SH-SY5Y (cell line): ENCODE results near the gene PLA2G4E.

ENCODE experiments used
- GATA2 ChIP-seq: IDR thresholded peaks from 2 replicates; pipeline ENCODE4 v1.6.1; 2011; ENCODE audit warnings: mild to moderate bottlenecking, low read depth, low read length
- GATA3 ChIP-seq: IDR thresholded peaks from 2 replicates; pipeline ENCODE4 v1.6.1; 2011; ENCODE audit warnings: low read depth, mild to moderate bottlenecking, low read length, moderate library complexity

DNA sequence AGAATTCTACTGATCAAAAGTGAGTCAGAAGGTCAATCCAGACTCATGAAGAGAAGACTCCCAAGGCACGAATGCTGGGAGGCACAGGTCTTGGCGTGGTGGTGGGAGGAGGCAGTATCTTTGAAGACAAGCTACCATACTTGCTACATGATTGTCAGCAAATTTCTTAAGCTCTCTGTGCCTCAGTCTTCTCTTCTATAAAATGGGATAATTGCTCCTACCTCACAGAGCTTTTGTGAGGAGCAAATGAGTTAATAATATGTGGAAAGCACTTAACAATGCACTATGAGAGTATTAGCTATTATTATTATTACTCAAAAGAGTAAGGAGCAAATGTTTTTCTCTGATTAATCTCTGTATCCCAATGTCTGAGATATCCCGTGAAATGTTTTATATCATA lies 84.7 kb downstream of the PLA2G4E start:
- TF ChIP-seq GATA2 (no peak), GATA3 (no peak)
